H1 (cell line): ENCODE results near the gene PET117.

Experiments used
- EZH2 ChIP-seq: fragments of 200-600 bp; sonication (generic); IDR thresholded peaks from 2 replicates; pipeline ENCODE4 v1.7.1; 2012; ENCODE audit warnings: low read depth, mild to moderate bottlenecking, moderate library complexity, low read length, inconsistent platforms; ENCODE audit not compliant: severe bottlenecking
- POLR2AphosphoS5 ChIP-seq: IDR thresholded peaks from 2 replicates; pipeline ENCODE4 v1.6.1; 2011; ENCODE audit warnings: low read depth, low read length
- TAF1 ChIP-seq: IDR thresholded peaks from 2 replicates; pipeline ENCODE4 v1.6.1; 2011; ENCODE audit warnings: mild to moderate bottlenecking, low read depth, low read length
- TF ChIP-seq, protein P1 (sequence below), 3 experiments: IDR thresholded peaks; 1 replicate in 2 of 3; 2 replicates in 1 of 3; pipeline versions ENCODE4 v1.5.1 to v1.6.1; 2011; ENCODE audit warnings: low read length in 3 of 3, mild to moderate bottlenecking in 3 of 3, inconsistent platforms in 2 of 3, low read depth in 1 of 3, moderate library complexity in 1 of 3; ENCODE audit not compliant: insufficient read depth in 1 of 3; ENCODE audit errors: control extremely low read depth in 1 of 3

DNA sequence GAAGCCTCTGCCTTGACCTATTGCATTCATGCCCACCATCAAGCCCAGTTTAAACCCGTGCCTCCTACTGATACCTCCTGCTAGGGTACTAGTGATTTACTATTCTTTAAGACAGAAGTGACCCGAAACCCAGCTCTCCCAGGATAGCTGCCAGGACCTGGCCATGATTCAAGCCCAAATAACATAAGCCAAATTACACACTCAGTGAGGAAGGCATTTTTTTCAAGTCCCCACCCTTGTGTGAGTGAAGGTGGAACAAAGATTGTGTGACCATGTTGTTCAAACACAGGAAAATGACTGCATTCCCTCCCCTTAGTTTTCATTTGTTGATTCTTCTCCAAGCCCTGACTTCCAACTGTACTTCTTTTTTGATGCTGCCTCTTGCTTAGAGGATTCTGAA lies 3.7 kb upstream of the PET117 start:
- TF ChIP-seq POLR2AphosphoS5: no peak
- TF ChIP-seq, protein P1, sequence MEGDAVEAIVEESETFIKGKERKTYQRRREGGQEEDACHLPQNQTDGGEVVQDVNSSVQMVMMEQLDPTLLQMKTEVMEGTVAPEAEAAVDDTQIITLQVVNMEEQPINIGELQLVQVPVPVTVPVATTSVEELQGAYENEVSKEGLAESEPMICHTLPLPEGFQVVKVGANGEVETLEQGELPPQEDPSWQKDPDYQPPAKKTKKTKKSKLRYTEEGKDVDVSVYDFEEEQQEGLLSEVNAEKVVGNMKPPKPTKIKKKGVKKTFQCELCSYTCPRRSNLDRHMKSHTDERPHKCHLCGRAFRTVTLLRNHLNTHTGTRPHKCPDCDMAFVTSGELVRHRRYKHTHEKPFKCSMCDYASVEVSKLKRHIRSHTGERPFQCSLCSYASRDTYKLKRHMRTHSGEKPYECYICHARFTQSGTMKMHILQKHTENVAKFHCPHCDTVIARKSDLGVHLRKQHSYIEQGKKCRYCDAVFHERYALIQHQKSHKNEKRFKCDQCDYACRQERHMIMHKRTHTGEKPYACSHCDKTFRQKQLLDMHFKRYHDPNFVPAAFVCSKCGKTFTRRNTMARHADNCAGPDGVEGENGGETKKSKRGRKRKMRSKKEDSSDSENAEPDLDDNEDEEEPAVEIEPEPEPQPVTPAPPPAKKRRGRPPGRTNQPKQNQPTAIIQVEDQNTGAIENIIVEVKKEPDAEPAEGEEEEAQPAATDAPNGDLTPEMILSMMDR (IDR thresholded peaks at IDR 0.05; ENCODE audit: control extremely low read depth in 1 of 3, insufficient read depth in 1 of 3, low read depth in 1 of 3, low read length in 3 of 3): no peak
- no peak for TF ChIP-seq EZH2
- TF ChIP-seq TAF1: no peak
